ENCODE measurements around the gene ADNP2. TPM values are rescaled to one million over a fixed set of nuclear protein-coding genes. Genes with fewer than 3 reads are reported as not detected.

ADNP2 gene
- total RNA-seq, 2 donors from 2014 or later = 17.5 to 36.0 TPM

GRCh38 chr18:80157708-80158343 is 48.8 kb downstream of the ADNP2 start:
- H3K9me3 ChIP-seq = no peaks in the 10 kb centered on the region
- intact Hi-C loops (cut with DNase I) = no loop called here
- H3K4me3 ChIP-seq = no peak overlapping the region
- no peaks in the 10 kb centered on the region for H3K4me1 ChIP-seq (replicated peaks)
- H3K36me3 ChIP-seq = no peaks in the 10 kb centered on the region
- no peaks in the 10 kb centered on the region for H3K27me3 ChIP-seq (replicated peaks; ENCODE audit: insufficient read depth)
- no peak overlapping the region for H3K27ac ChIP-seq
- 41% methylated on average over 8 of the region's 8 CpGs for WGBS
- peak; percentile 71 for DNase-seq (ENCODE audit: low spot score)
- TF ChIP-seq CTCF (IDR thresholded peaks at IDR 0.05) = peak; percentile 87 to 92 (median 91)
- TF ChIP-seq POLR2AphosphoS5 (IDR thresholded peaks at IDR 0.05) = no peak

- no peak for TF ChIP-seq POLR2AphosphoS5 (IDR thresholded peaks at IDR 0.05)
- no peak for TF ChIP-seq CTCF (IDR thresholded peaks at IDR 0.05)
- Histone ChIP-seq H3K27me3 (replicated peaks; ENCODE audit: insufficient read depth) (no peaks in the 10 kb centered on the region), H3K27ac (no peak overlapping the region), H3K4me1 (replicated peaks) (no peaks in the 10 kb centered on the region), H3K36me3 (no peaks in the 10 kb centered on the region), H3K4me3 (no peak overlapping the region), H3K9me3 (no peaks in the 10 kb centered on the region)
- WGBS = 85% methylated on average over 5 of the region's 5 CpGs
- DNase-seq (ENCODE audit: low spot score) = no peak
- intact Hi-C loops (cut with DNase I) = no loop called here
Measured at GRCh38 chr18:80158365-80158764, 49.3 kb downstream of the ADNP2 start.

GRCh38 chr18:80159713-80160636 is 50.9 kb downstream of the ADNP2 start:
- Histone ChIP-seq H3K27ac (no peak overlapping the region), H3K4me3 (no peak overlapping the region), H3K4me1 (replicated peaks) (no peaks in the 10 kb centered on the region), H3K9me3 (no peaks in the 10 kb centered on the region), H3K36me3 (no peaks in the 10 kb centered on the region), H3K27me3 (replicated peaks; ENCODE audit: insufficient read depth) (no peaks in the 10 kb centered on the region)
- WGBS = 75% methylated on average over 100 of the region's 109 CpGs
- peak in 1 of 4 experiments; percentile 35 for TF ChIP-seq CTCF (IDR thresholded peaks at IDR 0.05)
- no peak for TF ChIP-seq POLR2A (IDR thresholded peaks at IDR 0.05)
- no peak for TF ChIP-seq POLR2AphosphoS5 (IDR thresholded peaks at IDR 0.05)
- intact Hi-C loops (cut with DNase I) = no loop called here
- DNase-seq (ENCODE audit: low spot score) = no peak

GRCh38 chr18:80161781-80162417 is 52.8 kb downstream of the ADNP2 start:
- intact Hi-C loops (cut with DNase I) = no loop called here
- no peak for DNase-seq (ENCODE audit: low spot score)
- H3K9me3 ChIP-seq = no peaks in the 10 kb centered on the region

More at GRCh38 chr18:80161781-80162417, 52.8 kb downstream of the ADNP2 start:
- no peaks in the 10 kb centered on the region for H3K27me3 ChIP-seq (replicated peaks; ENCODE audit: insufficient read depth)
- TF ChIP-seq POLR2A (IDR thresholded peaks at IDR 0.05) = no peak
- no peak for TF ChIP-seq CTCF (IDR thresholded peaks at IDR 0.05)
- no peak for TF ChIP-seq POLR2AphosphoS5 (IDR thresholded peaks at IDR 0.05)
- H3K4me1 ChIP-seq (replicated peaks) = no peaks in the 10 kb centered on the region
- WGBS = 73% methylated on average over 7 of the region's 7 CpGs
- H3K4me3 ChIP-seq = no peak overlapping the region
- H3K27ac ChIP-seq = no peak overlapping the region
- H3K36me3 ChIP-seq = no peaks in the 10 kb centered on the region
